ENCODE measurements around the gene TGFBI.

TGFBI gene

DNA sequence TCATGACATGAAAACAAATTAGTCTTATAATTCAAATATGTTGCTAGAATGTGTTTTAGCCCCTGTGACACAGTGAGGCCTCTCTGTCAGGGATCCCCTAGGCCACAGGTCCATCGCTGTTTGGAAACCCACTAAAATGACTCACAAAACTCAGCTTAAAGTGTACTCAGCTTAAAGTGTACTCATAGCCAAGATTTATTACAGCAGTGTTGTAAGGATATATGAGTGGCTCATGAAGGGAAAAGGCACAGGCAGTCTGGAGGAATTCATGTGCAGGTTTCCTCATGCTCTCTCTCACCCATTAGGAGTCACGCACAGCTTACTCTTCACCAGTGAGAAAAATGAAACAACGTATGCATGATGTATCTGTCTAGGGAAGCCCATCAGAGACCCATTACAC, 24.4 kb upstream of the TGFBI start:
- no peak for DNase-seq

DNA sequence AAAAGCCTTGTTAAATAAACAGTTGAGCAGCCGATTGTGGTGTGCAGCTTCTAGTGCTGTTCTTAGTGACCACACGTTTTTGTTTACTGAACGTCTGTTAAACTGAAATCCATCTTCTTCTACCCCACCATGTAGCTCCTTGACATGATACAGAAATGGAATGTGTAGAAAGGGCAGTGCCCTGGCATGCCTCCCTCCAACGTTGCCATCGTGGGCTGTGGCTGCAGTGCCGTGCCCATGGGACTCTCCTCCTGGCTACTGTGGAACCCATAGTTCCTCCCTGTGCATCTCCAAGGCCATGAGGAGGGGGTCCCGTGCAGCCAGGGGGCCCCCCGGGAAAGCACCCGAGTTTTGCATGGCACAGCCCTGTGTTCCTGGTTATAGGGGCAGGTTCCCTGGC, 23.3 kb upstream of the TGFBI start:
- DNase-seq, result no peak

DNA sequence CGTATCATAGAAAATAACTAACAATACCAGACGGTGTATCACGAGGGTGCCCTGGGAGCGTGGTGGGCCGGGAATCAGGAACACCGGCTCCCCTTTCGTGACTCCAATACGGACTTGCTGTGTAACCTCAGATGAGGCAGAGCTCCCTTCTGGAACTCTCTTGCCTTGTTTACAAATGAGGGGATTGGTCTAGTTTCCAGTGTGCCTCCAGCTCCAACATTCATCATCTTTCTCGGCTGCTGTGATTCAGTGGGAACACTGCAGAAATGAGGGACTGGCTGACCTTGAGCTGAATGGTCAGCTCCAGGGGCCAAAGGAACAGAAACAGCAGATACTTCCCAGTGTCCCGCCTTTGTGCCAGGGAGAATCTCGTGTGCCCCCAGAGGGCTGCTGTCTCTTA, 22.6 kb upstream of the TGFBI start:
- DNase-seq, result no peak

DNA sequence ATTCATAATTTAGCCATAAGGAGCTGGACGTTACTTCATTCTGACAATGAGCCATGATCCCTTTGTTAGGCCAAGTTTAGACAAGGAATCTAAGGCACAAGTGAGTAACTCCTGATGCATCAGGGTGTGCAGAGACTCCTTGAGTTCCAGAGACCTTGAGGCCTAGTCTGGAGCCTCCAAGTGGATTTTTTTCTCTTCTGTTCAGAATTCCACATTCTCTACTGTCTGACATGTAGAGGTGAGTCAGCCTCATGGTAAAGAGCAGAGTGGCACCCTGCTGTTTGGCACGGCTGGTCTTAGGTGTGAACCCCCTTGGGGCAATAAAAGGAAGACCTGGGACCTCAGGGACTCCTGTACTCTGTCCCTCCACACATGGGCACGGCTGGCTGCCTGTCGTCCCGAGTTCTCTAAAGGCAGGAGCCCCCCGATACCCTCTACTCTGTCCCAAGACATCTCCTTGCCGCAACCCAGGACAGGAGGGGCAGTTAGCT, 22.0 kb upstream of the TGFBI start:
- DNase-seq, result no peak

DNA sequence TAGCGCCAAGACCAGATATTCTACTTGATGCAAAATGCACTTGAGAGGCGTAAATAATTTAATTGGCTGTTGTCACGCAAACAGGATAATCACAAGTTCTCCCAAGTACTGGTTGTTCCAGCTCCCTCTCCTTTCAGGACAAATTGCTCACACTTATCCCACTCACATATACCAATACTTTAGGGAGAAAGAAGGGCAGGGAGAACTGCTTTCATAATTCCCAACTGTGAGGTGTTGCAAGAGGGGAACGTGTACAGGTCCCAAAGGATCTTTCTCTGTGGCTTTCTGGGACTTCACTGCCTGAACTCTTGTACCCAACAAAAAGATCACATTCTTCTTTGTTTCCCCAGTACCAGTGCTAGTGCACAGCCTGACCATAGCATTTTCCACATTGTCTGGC, 21.5 kb upstream of the TGFBI start:
- DNase-seq, result no peak

DNA sequence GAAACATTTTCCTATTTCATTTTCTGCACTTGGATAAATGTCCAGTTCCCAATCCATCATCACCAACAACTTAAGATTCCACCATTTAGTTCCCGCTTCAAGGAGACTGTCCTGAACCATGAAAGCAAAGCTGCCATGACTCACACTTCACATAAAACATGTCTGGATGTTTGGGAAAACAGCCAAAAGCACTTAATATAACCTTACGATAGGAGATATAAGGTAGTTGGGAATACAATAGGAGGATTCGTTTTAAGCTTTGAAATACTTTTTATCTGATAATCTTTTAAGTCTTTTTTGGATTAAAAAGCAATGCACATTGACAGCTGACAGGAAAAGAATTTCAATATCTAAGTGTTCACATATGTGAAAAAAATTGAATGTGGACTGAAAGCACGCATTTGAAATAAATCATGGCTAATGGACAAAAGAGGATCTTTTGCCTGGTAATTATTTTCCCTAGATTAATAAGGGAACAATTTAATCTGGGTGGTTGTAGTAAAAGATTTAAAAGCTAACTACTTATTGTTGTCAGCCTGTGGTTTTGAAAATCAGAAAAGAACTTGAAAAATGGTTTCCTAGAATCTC, 17.3 kb upstream of the TGFBI start:
- no peak for DNase-seq

DNA sequence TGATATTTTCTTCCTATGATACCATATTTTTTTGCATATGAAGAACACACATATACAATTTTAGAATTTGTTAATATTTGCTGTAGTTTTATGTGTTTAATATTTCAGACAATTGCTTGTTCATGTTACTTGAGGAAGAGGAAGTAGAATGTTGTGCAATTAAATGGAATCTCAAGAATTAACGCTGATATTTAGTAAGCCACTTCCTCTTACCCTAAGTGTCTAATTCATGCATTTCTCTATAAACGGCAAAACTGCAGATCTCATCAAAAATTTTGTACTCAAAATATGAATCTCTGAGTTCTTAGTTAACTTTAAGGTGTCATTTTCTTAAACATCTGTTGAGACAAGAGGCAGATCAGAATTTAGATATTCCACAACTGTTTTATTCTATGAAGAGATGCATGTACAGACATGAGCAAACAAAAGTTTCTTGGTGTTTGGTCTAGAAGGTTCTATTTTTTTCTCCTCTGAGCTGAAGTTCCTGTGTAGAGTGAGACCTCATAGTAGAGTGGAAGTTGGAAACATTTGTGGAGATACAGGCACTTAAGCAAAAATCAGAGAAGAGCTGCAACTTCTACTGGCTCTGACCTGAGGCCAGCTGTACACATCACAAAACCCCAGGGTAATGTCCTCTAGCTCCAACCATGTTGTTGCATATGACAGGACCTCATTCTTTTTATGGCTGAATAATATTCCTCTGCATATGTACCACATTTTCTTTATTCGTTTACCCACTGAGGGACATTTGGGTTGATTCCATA, 16.6 kb upstream of the TGFBI start:
- DNase-seq, result no peak

DNA sequence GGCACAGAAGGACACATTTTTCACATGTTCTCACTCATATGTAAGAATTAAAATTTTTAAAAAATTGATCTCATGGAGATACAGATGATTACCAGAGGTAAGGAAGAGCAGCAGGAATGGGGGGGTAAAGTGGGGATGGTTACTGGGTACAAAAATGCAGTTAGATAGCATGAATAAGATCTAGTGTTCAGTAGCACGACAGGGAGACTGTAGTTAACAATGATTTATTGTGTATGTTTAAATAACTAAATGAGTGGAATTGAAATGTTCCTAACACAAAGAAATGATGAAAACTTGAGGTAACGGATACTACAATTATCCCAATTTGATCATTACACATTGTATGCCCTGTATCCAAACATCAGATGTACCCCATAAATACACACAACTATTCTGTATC, 15.2 kb upstream of the TGFBI start:
- DNase-seq, result no peak

DNA sequence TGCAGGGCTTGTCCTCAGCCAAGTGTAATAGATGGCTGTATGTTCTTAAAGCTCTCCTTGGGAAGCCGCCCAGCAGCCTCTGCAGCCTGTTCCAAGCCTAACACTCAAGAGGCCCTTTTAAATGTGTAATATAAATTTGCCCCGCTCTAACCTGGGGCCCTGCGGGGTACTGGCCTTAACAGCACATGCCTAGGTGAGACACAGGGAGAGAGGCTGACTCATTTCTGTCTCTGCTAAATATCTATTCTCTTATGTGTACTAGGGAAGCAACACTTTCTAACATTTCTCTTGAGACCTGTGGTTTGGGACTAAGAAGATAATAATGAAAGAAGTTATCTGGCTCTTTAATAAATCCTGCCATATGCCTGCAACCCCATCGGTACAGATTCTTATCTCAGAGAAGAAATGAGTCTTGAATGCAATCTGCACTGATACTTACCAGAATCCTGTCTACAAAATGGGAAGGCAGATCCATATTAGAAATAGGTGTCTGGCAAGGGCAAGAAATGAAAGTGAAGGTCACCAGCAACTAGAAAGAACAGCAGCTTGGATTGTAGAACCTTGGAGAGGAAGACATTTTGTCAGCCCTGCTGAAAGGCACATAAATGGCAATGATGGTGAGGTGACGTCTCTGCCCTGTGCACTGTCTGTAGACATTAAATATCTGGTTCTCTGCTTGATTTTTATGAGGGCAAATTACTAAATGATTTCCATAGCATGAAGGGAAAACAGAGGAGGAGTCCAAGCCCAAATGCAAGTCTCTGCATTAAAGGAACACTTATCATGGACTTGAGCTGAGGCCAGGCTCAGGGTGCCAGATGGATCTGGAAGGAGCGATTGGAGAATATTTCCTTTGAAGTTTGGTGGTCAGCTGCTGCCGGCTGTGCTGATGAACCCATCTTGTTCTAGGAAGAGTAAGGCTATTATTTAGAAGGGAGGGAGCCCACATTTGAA, 14.5 kb upstream of the TGFBI start:
- no peak for DNase-seq

DNA sequence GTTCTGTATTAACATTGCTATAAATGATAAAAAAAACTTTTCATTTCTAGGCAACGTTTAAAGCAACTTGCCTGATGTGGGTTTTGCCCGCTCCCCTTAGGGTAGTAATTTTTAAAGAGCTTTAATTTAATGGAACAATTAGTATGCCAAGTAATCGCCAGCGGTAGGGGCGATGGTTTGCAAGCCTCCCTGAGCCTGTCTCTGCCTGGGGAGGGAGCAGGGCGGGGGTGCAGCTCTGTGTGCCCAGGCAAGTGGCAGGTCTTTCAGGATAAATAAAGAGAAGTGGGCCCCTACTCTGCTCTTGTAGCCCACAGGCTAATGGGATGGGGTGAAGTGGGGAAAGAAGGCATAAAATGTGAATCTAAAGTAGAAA, 13.8 kb upstream of the TGFBI start:
- no peak for DNase-seq

DNA sequence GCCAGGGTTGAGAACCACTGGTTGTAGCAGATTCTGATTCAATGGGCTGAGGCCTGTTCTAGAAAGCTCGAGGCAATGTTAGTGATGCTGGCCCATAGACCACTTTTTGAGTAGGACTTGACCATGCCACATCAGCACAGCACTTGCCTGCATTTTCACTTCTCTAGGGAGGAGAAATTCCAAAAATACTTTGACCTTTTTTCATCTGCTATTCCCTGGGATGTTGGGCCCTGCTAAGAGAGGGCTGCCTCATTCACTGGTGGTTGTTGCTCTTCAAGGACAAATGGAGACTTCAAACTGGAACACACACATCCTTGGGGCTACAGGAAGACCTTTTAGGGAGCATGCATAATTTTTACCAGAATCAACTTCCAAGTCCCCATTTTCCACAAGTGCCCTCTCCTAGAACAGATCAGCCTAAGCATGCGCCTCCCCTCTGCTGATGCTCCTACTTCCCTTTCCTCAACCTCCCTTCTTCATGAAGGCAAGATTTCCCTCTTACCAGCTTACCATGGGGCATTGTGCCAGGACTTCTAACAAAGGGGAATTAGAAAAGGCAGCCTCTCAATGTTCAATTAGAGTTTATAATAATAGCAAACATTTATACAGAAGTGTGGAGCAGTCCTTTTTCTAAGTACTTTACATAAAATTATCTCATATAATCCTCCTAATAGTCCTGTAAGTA, 12.7 kb upstream of the TGFBI start:
- DNase-seq, result no peak

DNA sequence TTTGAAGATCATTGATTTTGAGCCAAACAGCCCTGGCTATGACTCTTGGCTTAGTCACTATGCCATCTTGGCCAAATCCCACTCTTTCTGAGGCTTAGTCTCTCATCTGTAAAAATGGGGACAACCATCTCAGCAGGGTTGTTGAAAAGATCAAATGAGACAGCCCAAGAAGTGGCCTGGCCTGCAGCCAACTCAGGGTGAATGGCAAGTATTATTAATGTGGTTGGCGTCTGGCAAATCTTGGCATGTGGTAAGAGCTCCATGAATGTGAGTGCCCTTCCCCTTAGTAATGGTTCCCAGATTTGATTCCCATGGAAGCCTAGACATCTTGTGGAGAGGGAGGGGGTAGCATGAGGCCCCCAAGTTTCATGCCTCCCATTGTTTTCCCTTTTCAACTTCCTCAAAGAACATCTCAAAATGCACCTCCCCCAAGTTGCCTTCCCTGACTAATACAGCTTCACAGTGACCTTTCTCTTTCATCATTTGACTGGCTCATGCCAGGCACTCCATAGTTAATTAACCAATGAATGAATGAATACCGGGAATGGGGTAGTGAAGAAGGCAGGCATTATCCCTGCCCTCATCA, 11.8 kb upstream of the TGFBI start:
- no peak for DNase-seq

DNA sequence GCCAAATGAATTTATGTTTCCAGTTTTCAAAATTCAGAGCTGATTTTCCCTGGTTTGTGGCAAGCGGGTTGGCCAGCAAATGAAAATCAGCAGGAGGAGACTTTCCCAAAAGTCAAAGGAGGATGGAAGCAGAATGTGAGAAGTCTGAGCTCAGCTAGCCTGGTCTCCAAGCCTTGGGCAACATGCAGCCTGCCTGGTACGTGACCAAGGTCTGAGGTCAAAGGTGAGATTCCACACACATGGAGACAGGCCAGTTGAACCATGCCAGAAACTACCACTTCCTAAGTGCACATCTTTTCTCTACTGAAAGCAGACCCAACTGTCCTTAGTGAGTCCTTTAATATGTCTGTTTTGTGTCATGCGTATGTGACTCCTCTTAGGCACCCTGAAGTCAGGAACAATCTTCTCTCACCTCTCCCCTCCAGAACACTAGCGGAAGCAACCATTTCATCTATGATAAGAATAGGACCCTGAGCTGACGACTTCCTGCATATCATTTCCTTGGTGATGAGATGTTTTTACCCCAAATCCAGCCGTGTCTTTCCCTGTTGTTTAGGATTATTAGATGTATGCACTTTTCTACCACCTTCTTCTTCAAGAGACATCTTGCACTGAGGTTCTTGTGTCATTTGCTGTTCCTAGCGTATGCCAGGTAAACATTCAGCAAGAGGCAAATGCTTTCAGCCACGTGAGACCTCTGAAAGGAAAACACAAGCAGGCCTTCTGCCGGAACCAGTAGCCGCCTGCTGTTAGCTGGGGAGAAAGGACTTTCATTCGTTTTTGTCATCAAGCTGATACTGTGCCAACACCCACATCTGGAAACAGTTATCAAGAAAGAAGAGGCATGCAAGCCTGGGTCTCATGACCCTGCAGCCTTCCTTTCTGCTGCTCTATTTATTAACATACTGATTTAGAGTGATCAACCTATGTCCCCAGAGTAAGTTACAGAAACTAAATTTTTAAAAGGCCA, 9.7 kb upstream of the TGFBI start:
- no peak for DNase-seq

DNA sequence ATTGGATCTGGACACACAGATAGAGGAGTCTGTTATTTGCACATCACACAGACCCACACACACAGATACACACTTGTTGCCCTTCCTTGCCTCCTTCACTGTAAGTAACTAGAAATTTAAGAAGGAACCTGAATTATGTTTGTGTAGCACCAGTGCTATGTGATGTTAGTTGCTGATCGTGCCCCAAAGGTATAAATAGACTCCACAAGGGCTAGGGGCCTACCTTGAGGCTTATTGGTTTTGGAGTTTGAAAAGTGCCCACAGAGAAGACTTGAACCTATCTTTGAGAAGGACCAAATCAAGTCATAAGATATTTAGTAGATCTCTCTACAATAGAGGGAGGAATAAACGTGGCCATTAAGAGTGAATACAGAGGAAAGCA, 8.8 kb upstream of the TGFBI start:
- no peak for DNase-seq

DNA sequence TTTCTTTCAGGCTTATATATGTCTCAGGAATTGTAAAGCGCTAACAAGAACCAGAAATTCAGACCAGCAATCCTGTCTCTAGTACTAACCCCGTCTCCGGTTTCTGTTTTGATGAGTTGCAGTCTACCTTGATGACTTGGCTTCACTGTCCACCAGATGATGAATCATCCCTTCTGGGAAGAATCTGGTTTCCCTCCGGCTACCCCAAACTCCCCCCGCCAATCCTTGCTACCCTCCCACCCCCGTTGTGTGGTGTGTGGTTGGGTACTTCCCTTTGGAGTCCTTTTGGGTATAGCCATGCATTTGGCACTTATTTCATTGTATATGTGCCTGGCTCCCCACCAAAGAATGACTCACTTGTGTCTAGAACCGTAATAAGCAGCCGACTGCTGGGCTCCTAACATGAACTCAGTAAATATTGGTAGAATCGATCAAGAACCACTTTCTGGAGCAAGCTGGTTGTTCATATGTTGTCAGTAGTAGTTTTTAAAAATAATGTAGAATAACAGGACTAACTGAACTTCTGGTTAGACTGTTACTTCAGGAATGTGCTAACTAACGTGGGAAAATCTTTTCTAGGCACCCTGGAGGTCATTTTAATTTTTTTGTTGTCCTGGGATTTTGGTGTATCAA, 8.3 kb upstream of the TGFBI start:
- no peak for DNase-seq

DNA sequence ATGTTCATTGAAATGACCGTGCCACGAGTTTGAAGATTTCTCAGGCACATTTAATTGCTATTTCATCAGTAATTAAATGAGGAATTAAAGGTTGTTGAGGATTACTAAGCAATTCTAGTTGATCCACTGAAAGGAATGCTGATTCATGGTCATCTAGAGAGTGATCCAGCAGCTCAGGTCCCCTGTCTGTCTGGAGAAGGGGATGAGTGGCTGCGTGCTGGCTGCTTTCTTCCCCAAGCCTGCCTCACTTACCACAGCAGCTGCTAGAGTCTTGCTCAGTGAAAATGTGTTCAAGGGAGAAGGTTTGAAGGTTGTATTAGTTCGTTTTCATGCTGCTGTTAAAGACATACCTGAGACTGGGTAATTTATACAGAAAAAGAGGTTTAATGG, 7.8 kb upstream of the TGFBI start:
- DNase-seq, result no peak

DNA sequence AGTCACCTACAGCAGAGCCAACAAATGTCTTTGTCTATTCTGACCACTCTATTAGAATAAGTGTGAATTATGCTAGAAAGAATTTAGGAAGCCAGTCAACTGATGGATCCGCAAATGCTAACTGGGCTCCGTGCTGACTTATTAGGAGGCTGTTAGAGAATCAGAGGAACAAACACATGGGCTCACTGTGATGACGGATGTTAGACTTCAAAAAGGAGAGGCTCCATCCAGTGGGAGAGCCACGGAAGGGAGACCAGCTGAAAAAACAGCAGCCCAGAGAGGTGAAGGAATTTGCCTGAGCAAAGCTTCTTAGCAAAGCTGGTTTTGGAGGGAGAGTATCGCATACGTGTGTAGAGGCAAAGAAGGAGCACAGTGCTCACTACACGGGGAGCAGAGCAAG, 5.8 kb upstream of the TGFBI start:
- no peak for DNase-seq

DNA sequence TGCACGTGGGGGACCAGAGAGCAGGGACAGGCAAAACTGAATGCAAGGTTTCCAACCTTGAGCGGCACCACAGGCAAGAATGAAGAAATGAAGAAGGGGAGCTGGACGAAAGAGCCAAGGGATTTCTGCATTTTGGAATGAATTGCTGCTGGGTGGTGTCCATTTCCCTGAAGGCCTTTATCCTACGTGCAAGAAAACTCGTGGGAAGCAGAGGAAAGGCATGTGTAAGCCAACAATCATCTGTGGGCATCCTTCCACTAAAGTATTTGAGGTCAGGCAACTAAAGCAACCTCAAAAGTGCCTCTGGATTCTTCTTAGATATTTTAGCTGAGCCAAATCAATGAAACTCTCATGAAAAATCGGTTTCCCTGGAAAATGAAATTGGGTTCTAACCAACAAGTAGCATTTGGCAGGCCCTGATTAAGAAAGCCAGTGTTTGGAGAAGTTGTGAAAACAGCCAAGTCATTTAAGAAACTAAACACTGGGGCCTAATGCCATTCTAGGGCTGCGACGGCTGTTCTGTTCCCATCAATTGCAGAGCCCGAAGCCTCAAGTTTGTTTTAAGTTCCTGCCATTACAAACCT, 4.7 kb upstream of the TGFBI start:
- DNase-seq, result no peak

DNA sequence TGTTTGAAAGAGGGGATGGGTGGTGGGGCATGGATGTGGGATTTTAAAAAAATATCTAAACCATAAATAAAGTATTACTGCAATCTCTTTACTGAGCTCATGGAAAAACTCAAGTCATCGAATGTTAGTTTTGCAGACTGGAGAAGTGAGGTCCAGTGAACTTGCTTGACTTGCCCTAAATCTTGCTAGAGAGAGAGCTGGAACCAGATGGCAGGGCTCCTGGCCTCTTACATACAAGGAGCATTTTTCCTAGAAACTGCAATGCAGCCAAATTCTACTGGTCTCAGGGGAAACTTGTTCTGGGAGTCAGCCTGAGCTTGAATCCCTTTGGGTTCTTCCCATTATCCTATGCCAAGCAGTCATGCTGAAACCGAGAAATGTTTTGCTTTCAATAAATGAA, 2.9 kb upstream of the TGFBI start:
- DNase-seq, result no peak

DNA sequence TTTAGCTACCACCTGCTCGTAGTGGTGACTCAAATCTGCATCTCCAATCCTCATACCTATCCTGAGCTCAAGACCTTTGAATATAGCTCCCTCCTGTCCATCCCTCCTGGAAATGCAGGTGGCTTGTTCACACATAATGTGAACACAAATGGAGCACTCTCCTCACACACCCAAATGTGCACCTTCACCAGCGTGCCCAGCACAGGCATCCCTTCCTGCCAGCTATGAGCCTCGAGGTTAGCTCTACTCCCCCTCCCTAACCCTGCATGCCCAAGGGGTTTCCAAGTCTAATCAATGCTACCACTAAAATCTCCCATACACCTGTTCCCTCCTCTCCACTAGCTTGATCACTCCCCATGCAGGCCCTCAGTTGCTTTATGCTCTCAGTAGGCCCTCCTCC, 2.2 kb upstream of the TGFBI start:
- DNase-seq, result no peak

DNA sequence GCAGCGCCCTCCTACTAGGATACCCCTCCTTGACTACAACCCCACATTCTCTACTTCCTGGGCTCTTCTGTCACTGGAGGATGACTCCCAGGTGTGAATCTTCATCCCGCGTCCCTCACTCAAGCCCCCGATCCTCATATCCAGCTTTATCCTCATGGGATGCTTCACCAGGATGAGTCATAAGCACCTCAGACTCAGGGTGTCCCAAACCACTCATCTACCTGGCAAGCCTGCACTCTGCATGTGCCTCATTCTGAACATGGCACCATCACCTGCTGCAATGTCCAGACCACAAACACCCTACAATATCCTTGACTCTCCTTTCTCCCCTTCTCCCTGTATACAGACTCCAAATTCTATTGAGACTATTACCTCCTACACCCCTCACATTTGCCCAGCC, 1.5 kb upstream of the TGFBI start:
- DNase-seq, result no peak

All from activated T-cell treated with anti-CD3 and anti-CD28 coated beads for 4 hours (primary cell).